Bladder microvascular endothelial cell (primary cell): ENCODE results near the gene ACHE. TPM values are rescaled to one million over a fixed set of nuclear protein-coding genes. Genes with fewer than 3 reads are reported as not detected.

Source experiments
- total RNA-seq: library from RNA; depleted of rRNA; stranded (reverse); fragments of >200 nt; gene quantifications from 2 replicates; pipeline ENCODE4 v1.2.3, GENCODE V29; 2014

The ACHE gene
- total RNA-seq: 0.16 and 11.3 TPM in 2 replicates

DNA sequence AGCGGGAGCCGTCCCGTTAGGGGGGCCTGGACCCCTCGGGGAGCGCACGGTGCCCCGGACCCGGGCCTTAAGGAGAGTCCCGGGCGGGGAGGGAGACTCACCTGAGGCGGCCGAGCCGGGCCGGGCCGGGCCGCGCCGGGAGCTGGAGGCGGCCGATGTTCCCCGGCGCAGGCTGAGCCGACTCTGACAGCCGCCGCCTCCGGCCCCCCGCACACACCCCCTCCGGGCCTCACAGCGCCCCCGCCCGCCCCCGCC, at the start of gene ACHE:
TSS of gene ACHE (minus strand) at position 188 of the 255 bp plus-strand sequence. CDS start 1,656 bp downstream, outside the sequence.

DNA sequence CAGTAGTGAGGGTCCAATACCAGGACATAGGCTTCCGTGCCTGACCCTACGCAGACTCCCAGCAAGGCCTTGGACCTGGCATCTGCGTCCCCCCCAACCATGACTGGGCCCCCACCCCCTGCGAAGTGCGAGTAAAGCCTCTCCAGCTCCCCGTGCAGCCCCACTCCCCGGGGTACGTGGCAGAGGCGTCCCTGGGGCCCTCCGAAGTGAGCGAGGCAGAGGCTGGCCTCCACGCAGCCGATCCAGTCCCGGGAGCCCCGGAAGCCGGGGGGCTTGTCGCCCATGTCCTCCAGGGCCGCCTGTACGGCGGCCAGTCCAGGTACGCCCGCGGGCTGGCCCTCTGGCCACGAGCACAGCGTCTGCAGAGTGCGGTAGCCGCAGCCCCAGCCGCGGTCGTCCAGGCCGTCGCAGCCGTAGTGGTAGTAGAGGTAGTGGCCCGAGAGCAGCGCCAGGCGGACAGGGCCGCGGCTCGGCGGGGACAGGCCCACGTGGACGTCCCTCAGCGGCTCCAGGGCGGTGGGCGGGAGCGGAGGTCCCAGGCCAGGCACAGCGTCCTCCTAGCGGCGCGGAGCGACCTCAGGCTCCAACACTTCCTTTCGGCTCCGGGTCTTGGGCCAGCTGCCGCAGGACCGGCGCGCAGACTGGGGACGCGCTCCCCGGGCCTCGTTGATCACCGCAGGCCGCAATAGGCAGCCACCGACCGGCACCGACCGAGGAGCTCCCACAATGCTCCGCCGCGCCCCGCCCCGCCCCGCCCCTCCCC, 6.5 kb downstream of the ACHE start, which contains the start of gene UFSP1:
TSS of gene UFSP1 (minus strand) at position 728 of the 763 bp plus-strand sequence. CDS start at position 284, 444 bp downstream.

GRCh38 chr7:100874577-100875355, 20.9 kb downstream of the ACHE start, which contains the start of gene SRRT:
Gene SRRT, plus strand, starts transcription at chr7:100875103. Its CDS starts 488 bp downstream, at chr7:100875591.

DNA sequence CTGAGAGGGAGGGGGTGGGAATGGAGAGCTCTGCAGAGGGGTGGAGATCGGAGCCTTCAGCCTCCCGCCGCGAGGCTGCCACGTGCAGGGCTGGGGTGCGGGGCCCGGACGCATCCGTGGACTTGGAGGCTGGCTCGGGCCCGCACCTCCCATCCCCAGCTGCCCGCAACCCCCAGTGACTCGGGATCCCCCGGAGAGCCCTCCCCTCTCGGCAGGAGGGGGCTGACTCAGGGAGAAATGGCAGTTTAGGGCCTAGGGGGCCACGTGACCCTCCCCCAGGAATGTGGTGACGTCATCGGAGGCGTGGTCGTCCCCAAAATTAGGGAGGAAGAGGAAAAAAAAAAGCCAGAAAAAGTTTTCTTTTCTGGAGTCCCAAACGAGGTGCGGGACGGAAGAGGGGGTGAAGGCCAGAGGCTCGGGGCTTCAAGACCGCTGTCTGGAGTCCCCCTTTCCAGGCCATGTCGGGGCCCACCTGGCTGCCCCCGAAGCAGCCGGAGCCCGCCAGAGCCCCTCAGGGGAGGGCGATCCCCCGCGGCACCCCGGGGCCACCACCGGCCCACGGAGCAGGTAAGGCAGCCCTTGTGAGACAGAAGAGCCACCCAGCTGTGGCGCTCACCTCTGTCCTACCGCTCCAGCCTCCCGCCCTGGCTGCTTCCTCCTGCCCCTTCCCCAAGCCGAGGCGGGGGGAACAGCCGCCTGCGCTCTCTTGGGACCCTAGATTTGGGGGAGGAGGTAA, 28.5 kb downstream of the ACHE start, which contains the start of gene TRIP6:
TSS of gene TRIP6 (plus strand) at position 348 of the 736 bp plus-strand sequence. CDS start at position 459, 111 bp downstream.

GRCh38 chr7:100852048-100852872, 43.4 kb downstream of the ACHE start, which contains the start of gene SLC12A9:
Gene SLC12A9, plus strand, starts transcription at chr7:100852713. Its CDS starts 1,485 bp downstream, at chr7:100854198.

Other genes with a start within 250 kb of the ACHE start
- not detected in 2 replicates for gene ACTL6B, start 239.4 kb downstream of the ACHE start, total RNA-seq
- gene GNB2, start 222.1 kb downstream of the ACHE start, total RNA-seq: 79.8 and 102 TPM in 2 replicates
- 10.2 and 20.9 TPM in 2 replicates for gene GIGYF1, start 201.6 kb downstream of the ACHE start, total RNA-seq
- 28.6 and 36.8 TPM in 2 replicates for gene POP7, start 189.8 kb downstream of the ACHE start, total RNA-seq
- gene EPO, start 175.4 kb downstream of the ACHE start, total RNA-seq: not detected in 2 replicates
- not detected in 2 replicates for gene ZAN, start 162.3 kb downstream of the ACHE start, total RNA-seq
- 224 and 582 TPM in 2 replicates for gene EPHB4, start 68.4 kb downstream of the ACHE start, total RNA-seq
- 22.5 and 28.6 TPM in 2 replicates for gene SLC12A9, start 43.2 kb downstream of the ACHE start, total RNA-seq
- 36.4 and 62.6 TPM in 2 replicates for gene TRIP6, start 28.5 kb downstream of the ACHE start, total RNA-seq
- 41.4 and 58.3 TPM in 2 replicates for gene SRRT, start 20.8 kb downstream of the ACHE start, total RNA-seq
- gene UFSP1, start 6.2 kb downstream of the ACHE start, total RNA-seq: 1.9 and 2.0 TPM in 2 replicates
- gene MUC3A, start 53.6 kb upstream of the ACHE start, total RNA-seq: under 0.01 TPM in 1 of 2 replicates, not detected in the other
- gene MUC12, start 73.7 kb upstream of the ACHE start, total RNA-seq: not detected in 2 replicates
- gene MUC17, start 124.2 kb upstream of the ACHE start, total RNA-seq: not detected in 2 replicates
- gene TRIM56, start 189.6 kb upstream of the ACHE start, total RNA-seq: 14.4 and 48.5 TPM in 2 replicates
- gene SERPINE1, start 231.2 kb upstream of the ACHE start, total RNA-seq: 270 and 1,595 TPM in 2 replicates